Pulmonary artery endothelial cell (primary cell): ENCODE results near the gene SIRPB1. TPM values are rescaled to one million over a fixed set of nuclear protein-coding genes. Genes with fewer than 3 reads are reported as not detected.
"Not testable (repeated sequence)": the region's sequence is repeated elsewhere in the genome, so short reads cannot be mapped to it uniquely, and the experiment has no call there.

Experiments used
- DNase-seq: peaks from one replicate; pipeline ENCODE4 v3.0.0-alpha.2; 2011; ENCODE audit warnings: low read depth, low spot score
- total RNA-seq: library from RNA; depleted of rRNA; stranded (reverse); fragments of >200 nt; gene quantifications from 2 replicates; pipeline ENCODE4 v1.2.3, GENCODE V29; 2014

Gene SIRPB1
- total RNA-seq: 0.73 TPM in 1 of 2 replicates, not detected in the other

- no peak for DNase-seq
Measured at GRCh38 chr20:1619861-1620444, at the start of gene SIRPB1. SIRPB1 (minus strand) TSS chr20:1620009; CDS start chr20:1619944, 65 bp downstream.

GRCh38 chr20:1669304-1669703, 49.5 kb upstream of the SIRPB1 start:
- no peak for DNase-seq

- DNase-seq: no peak
Measured at GRCh38 chr20:1667502-1668085, 47.8 kb upstream of the SIRPB1 start.

GRCh38 chr20:1666802-1667201, 47.0 kb upstream of the SIRPB1 start:
- no peak for DNase-seq

GRCh38 chr20:1665345-1665744, 45.5 kb upstream of the SIRPB1 start:
- no peak for DNase-seq

- no peak for DNase-seq
Measured at GRCh38 chr20:1664911-1665310, 45.1 kb upstream of the SIRPB1 start.

GRCh38 chr20:1663917-1664316, 44.1 kb upstream of the SIRPB1 start:
- DNase-seq: no peak

GRCh38 chr20:1661542-1662299, 41.9 kb upstream of the SIRPB1 start:
- DNase-seq: no peak

- DNase-seq: no peak
Measured at GRCh38 chr20:1660246-1660645, 40.4 kb upstream of the SIRPB1 start.

GRCh38 chr20:1657556-1658334, 37.9 kb upstream of the SIRPB1 start, which contains the start of gene SIRPG:
SIRPG (minus strand) TSS chr20:1657779; CDS start chr20:1657714, 65 bp downstream.
- DNase-seq: no peak

- no peak for DNase-seq
Measured at GRCh38 chr20:1656844-1657243, 37.0 kb upstream of the SIRPB1 start.

- no peak for DNase-seq
Measured at GRCh38 chr20:1654996-1655395, 35.2 kb upstream of the SIRPB1 start.

- no peak for DNase-seq
Measured at GRCh38 chr20:1652960-1653359, 33.2 kb upstream of the SIRPB1 start.

- no peak for DNase-seq
Measured at GRCh38 chr20:1652104-1652503, 32.3 kb upstream of the SIRPB1 start.

GRCh38 chr20:1651268-1652058, 31.7 kb upstream of the SIRPB1 start:
- DNase-seq: no peak

- DNase-seq: no peak
Measured at GRCh38 chr20:1648101-1648500, 28.3 kb upstream of the SIRPB1 start.

- DNase-seq: no peak
Measured at GRCh38 chr20:1646975-1647431, 27.2 kb upstream of the SIRPB1 start.

- no peak for DNase-seq
Measured at GRCh38 chr20:1644101-1644962, 24.5 kb upstream of the SIRPB1 start.

GRCh38 chr20:1638643-1639042, 18.8 kb upstream of the SIRPB1 start:
- not testable (repeated sequence) for DNase-seq

- DNase-seq: no peak
Measured at GRCh38 chr20:1637755-1638154, 17.9 kb upstream of the SIRPB1 start.
